ENCODE results near the gene SHISAL2A.

Gene SHISAL2A

DNA sequence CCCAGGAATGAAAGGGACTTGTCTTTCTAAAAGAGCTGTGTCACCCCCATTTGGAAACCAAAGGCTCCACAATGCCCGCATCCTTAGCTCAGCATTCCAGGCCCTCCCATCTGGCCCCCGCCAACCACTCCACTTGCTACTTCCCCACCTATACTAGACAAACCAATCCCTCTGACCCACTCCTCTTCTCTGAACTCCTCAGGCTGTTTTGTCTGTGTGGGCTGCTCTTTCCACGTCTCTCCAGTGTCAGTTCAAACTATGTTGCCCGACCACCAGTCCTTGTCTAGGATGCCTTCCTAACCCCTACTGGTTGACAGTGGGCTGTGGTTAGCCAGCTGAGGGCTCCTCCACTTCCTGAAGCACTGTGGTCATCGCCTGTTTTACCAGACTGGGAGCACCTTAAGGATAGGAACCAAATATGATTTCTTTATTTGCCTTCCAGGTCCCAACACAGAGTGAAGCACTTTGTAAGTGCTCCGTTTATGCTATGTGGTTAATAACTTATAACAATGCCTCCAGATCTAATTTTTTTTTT lies 73.2 kb downstream of the SHISAL2A start:
- Histone ChIP-seq H3K4me1 (peaks cover 12 to 43% (median 31%) of the 10 kb centered on the region in 10 experiments), H3K4me3 (no peak overlapping the region), H3K9me3 (replicated peaks in 1 of 11) (no peaks in the 10 kb centered on the region), H3K27ac (no peak overlapping the region), H3K36me3 (no peaks in the 10 kb centered on the region), H3K27me3 (no peaks in the 10 kb centered on the region), H3K4me2 (peak overlapping the region in 7 of 11 experiments; percentile 3 to 81 (median 51); a peak in 9 of 22 replicates), H4K20me1 (no peaks in the 10 kb centered on the region), H3K9ac (no peak overlapping the region)
- TF ChIP-seq Cebpa-rat (IDR thresholded peaks at IDR 0.05), result no peak
